UCSD-AML1 (cell line): ENCODE results near the gene CLIC6.

Experiments
- DNase-seq: peaks from one replicate; lab custom pipeline; 2025; ENCODE audit not compliant: unreplicated experiment; lab: John Stamatoyannopoulos, UW

CLIC6 gene

GRCh38 chr21:34668803-34669148, at the start of gene CLIC6:
Gene CLIC6 (plus strand): TSS chr21:34668994. CDS start chr21:34669389, 395 bp downstream.
- DNase-seq, result no peak

GRCh38 chr21:34619841-34620665, 48.7 kb upstream of the CLIC6 start:
- DNase-seq, result no peak

DNA sequence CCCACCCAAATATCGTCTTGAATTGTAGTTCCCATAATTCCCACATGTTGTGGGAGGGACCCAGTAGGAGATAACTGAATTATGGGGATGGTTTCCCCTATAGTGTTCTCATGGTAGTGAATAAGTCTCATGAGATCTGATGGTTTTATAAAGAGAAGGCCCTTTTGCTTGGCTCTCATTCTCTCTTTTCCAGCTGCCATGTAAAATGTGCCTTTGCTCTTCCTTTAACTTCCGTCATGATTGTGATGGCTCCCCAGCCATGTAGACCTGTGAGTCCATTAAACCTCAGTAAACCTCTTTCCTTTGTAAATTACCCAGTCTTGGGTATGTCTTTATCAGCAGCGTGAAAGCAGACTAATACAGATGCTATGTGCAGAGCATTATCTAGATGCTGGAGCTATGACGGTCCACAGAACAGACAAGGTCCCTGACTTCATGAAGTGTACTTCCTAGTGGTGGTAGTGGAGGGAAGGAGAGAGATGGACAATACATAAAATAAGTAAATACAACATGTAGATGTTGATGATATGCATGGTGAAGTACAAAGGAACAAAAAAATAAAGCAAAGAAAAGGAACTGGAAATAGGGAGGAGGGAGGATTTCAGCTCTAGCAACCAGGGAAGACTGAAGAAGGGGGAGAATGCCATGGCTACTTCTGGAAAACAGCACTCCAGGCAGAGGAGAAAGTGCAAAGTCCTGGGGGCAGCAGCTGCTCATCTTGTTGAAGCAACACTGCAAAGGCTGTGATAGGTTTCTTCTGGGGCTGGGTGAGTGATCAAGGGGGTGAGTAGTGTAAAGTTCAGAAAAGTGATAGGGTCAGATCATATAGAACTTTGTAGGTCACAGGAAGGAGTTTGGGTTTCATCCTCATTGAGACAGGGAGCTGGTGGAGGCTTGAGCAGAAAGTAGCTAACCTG, 47.1 kb upstream of the CLIC6 start:
- no peak for DNase-seq

- no peak for DNase-seq
Measured at GRCh38 chr21:34623516-34623915, 45.3 kb upstream of the CLIC6 start.

GRCh38 chr21:34625030-34625593, 43.7 kb upstream of the CLIC6 start:
- no peak for DNase-seq

- no peak for DNase-seq
Measured at GRCh38 chr21:34626131-34626530, 42.7 kb upstream of the CLIC6 start.

DNA sequence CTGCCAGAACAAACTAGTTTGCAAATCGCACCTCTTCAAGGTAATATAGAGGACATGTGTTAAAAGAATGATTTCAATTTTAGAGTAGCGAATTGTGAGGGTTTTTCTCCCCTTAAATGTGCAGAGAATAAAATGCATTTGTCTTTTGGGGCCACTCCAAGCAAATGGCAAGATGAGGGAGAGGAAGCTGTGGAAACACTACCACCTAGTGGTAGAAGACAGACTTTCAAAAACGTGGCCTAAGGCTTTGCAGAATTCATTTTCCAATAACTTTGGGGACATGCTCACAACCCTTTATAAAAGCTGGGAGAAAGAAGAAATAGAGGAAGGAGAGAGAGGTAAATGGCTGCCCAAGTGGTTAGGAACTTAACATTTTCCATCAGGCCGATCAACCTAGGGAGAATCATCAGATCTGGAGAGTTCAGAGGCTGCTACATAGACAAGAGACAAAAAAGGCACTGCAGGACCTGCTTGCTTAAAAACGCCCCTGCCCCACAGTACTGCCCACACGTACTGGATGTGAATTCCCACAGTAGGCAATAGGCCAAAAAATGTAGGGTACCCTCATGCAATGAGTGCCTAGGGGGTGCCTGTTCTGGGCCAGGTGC, 38.2 kb upstream of the CLIC6 start:
- DNase-seq, result no peak

- DNase-seq, result no peak
Measured at GRCh38 chr21:34632498-34632897, 36.3 kb upstream of the CLIC6 start.

GRCh38 chr21:34635307-34635706, 33.5 kb upstream of the CLIC6 start:
- DNase-seq, result no peak

DNA sequence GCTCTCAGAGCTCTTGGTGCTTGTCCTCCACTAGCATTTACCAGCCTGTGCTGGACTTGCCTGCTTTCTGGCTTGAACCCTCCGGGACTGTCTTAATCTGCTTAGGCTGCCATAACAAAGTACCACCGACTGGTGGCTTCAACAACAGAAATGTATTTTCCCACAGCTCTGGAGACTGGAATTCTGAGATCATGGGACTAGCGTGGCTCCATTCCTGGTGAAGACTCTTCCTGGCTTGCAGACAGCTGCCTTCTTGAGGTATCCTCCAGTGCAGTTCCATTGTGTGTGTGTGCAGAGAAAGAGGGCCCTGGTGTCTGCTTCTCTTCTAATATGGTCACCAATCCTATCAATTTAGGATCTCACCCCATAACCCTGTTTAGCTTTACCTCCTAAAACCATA, 31.8 kb upstream of the CLIC6 start:
- DNase-seq, result no peak

- DNase-seq, result no peak
Measured at GRCh38 chr21:34639250-34639649, 29.5 kb upstream of the CLIC6 start.

DNA sequence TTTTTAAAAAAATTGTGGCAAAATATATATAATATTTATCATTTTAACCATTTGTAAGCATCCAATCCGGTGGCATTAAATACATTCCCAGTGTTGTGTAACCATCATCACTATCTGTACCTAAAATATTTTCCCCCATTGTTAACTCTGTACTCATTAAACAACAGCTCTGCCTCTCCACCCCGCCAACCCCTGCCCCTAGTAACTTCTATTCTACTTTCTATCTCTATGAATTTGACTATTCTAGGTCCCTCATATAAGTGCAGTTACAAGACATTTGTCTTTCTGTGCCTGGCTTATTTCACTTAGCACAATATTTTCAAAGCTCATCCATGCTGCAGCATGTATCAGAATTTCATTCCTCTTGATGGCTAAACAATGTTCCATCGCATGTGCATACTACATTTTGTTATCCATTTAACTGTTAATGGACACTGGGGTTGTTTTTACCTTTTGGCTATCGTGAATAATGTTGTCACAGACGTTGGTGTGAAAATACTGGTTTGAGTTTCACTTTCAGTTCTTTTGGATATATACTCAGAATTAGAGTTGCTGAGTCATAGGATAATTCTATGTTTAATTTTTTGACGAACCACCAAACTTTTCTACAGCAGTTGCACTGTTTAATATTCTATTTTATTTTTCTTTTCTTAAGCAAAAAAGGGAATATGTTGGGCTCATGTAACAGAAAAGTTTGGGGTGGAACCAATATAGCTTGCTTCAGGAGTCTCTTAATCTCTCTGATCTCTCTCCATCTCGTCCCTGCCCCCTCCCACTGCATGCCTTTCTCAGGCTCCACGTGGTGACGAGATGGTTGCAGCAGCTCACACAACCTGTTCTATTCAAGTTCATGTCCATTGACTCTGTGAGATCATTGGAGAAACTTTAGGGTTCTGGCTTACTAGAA, 28.7 kb upstream of the CLIC6 start:
- DNase-seq, result no peak

DNA sequence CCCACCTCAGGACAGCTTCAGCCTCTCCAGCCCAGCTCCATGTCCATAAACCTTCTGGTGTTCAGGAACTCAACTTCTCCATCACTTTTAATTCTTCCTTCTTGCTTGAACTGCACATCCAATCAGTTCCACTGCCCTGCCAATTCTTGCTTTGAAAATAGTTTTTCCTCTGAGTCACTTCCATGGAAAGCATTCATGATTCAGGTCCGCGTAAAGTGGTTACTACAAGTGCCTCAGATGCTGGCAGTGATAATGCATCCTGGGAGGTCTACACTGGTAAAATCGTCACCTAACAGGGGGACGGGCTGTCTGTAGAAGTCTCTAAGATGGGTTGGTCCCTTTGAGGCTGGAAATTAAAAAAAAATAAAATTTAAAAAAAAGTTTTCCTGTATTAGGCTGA, 27.9 kb upstream of the CLIC6 start:
- no peak for DNase-seq

DNA sequence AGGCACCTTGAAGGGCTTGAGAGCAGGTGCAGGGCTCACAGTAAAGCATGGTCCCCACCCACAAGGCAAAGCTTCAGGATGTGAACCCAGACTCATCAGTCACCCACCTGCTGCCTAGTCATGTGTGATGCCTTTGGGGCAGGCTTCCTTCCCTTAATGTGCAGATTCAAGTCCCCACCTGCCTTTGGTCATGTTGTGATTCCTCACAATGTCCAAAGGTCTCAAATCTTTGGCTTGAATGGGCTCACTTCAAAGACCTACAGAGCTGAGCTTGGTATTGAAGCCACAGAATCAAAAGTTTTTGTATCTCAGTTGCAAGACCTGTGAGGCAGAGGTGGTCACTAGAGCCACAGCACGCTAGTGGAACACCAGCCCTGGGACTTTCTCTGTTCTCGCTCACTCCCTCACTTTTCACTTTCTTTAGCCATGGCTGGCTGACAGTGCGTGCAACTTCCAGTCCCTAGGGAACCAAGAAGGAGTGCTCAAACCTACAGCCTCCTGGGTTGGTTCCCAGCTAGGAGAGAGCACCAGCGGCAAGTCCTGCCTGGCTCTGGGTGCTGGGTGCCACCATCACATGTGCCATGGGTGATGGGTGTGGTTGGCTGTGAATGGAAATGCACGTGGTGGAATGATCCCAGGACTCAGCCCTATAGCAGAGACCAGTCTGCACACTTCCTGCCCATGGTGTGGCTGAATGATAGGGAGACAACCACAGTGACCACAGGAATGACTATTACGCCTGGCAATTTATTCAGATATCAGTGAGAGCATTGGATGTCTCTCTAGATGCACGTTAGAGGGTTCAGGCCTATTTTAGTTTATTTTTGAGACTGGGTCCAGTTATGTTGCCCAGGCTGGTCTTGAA, 26.4 kb upstream of the CLIC6 start:
- DNase-seq, result peak; percentile 51

DNA sequence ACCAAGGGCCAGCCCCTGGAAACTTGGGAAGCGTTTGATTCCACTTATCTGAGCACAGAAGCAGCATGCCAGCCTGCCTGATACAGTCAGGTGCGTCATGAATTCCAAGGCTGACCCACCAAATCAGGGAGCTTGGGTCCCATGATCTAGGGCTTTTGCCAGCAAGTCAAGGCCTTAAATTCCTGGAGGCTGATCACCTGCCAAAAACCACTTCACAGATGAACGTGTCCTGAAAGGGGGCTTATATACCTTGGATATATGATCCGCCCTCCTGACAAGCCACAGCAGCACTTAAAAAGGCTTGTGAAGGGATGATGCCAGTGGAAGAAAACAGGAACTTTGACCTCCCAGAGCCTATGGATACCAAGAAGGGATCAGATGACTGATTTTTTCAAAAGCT, 24.0 kb upstream of the CLIC6 start:
- DNase-seq, result no peak

GRCh38 chr21:34647555-34647954, 21.2 kb upstream of the CLIC6 start:
- no peak for DNase-seq

- DNase-seq, result no peak
Measured at GRCh38 chr21:34648739-34649297, 20.0 kb upstream of the CLIC6 start.

DNA sequence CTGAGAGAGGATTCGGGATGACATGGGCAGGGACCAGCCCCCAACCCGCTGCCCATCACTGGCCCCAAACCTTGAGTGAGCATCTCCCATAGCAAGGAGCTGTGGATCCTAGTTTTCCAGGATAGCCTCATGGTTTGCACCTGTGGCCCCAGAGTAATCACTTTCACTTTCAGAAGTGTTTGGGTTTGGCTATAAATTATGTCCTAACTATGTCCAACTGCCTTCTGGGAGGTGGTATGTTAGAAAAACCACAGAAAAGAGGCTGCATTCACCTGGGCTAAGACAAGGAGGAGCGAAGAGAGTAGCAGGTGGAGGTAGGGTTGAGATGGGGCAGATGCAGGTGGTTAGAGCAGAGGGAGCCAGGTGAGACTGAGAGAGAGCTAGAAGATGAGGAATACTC, 19.4 kb upstream of the CLIC6 start:
- DNase-seq, result no peak

GRCh38 chr21:34650861-34651431, 17.8 kb upstream of the CLIC6 start:
- no peak for DNase-seq
